Measurements from ENCODE around the gene CARMIL3.

CARMIL3 gene

DNA sequence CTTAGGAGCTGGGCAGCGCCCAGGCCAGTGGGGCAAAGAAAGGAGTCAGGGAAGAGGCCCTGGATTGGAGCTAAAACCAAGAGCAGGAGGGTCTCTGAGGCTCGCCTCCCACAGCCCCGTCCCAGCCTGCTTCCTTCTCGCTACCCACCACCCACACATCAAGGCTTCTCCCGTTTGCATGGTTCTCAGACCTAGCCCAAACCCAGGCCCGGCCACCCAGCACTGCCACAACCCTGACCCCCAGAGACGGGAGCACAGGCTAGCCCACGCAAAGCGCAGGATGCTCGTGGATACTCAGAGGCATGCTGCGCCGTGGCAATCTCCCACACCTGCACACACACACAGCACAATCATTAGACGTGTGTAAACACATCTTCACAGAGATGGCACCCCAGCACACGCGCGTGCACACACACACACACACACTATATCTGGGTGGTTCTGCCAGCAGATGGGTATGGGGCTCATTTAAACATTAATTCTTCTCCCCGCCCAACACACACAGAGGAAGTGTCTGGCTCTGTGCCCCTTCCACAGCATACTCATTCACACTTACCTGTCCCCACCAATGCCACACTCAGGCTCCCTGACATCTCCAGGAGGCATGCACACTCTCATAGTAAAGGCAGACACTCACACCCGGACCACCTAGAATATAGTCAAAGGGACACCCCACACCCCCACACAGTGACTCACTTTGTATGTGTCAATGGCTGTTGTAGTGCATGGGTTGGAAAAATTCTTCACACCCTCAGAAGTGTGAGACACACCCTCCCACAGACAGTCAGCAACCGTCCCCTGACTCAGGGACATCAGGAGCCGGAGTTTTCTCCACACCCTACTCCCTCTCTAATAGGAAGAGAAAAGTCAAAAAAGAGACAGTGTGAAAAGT lies 1.1 kb downstream of the CARMIL3 start:
- DNase-seq (ENCODE audit: extremely low read depth, insufficient read length), result no peak
- Histone ChIP-seq H3K36me3 (ENCODE audit: control insufficient read depth, insufficient read depth, low read length) (no peaks in the 10 kb centered on the region), H3K4me3 (replicated peaks; ENCODE audit: low read depth, low read length) (peak overlapping the region; percentile 78), H3K27me3 (replicated peaks; ENCODE audit: control insufficient read depth, insufficient read depth, low read length) (no peaks in the 10 kb centered on the region; the same call in 1 of the 2 replicates)
- TF ChIP-seq, protein P1, sequence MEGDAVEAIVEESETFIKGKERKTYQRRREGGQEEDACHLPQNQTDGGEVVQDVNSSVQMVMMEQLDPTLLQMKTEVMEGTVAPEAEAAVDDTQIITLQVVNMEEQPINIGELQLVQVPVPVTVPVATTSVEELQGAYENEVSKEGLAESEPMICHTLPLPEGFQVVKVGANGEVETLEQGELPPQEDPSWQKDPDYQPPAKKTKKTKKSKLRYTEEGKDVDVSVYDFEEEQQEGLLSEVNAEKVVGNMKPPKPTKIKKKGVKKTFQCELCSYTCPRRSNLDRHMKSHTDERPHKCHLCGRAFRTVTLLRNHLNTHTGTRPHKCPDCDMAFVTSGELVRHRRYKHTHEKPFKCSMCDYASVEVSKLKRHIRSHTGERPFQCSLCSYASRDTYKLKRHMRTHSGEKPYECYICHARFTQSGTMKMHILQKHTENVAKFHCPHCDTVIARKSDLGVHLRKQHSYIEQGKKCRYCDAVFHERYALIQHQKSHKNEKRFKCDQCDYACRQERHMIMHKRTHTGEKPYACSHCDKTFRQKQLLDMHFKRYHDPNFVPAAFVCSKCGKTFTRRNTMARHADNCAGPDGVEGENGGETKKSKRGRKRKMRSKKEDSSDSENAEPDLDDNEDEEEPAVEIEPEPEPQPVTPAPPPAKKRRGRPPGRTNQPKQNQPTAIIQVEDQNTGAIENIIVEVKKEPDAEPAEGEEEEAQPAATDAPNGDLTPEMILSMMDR (IDR thresholded peaks at IDR 0.05; ENCODE audit: insufficient read depth, low read length, poor library complexity, severe bottlenecking), result no peak

DNA sequence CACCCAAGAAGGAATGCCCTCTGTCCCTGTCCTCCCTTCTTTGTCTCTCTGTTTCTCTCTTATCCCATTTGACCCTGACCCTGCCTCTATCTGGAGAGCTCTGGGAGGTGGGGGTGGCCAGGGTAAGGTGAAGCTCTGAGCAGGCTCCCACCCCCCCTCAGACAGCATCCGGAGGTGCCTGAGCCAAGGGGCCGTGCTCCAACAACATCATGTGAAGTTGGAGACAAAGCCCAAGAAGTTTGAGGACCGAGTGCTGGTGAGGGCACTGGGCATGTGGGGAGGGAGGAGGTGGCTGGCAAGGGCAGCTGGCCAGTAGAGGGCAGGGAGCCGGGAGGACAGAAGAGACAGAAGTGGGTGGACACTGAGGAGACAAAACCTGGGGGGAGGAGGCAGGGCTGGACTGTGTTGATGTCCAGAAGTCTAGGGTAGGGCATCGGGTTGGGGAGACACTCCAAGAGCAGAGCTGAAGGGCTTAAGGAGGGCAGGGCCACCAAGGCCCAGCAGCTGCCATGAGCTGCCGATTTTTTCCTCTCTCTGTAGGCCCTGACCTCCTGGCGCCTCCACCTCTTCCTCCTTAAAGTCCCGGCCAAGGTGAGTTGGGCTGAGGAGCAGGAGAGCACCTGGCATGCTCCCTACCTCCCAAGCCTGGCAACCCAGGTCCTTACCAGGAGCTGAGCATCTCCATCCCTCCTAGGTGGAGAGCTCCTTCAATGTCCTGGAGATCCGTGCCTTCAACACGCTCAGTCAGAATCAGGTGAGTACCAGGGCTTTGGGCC lies 1.9 kb downstream of the CARMIL3 start:
- TF ChIP-seq, protein P1 (IDR thresholded peaks at IDR 0.05; ENCODE audit: insufficient read depth, low read length, poor library complexity, severe bottlenecking), result no peak
- DNase-seq (ENCODE audit: extremely low read depth, insufficient read length), result no peak
- no peaks in the 10 kb centered on the region; the same call in 1 of the 2 replicates for H3K27me3 ChIP-seq (replicated peaks; ENCODE audit: control insufficient read depth, insufficient read depth, low read length)
- H3K4me3 ChIP-seq (replicated peaks; ENCODE audit: low read depth, low read length), result no peak overlapping the region
- no peaks in the 10 kb centered on the region for H3K36me3 ChIP-seq (ENCODE audit: control insufficient read depth, insufficient read depth, low read length)

DNA sequence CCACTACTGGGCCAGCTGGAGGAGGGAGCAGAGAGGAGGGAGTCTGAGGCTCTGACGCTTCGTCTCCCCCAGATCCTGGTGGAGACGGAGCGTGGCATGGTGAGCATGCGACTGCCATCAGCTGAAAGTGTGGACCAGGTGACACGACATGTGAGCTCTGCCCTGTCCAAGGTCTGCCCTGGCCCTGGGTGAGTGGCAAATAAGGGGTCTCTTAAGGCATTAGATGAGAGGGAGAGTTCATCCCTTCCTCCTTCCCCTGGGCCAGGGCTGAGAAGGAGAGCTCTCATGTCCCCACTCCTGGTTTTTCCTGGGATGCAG lies 2.5 kb downstream of the CARMIL3 start:
- H3K4me3 ChIP-seq (replicated peaks; ENCODE audit: low read depth, low read length), result no peak overlapping the region
- no peaks in the 10 kb centered on the region for H3K36me3 ChIP-seq (ENCODE audit: control insufficient read depth, insufficient read depth, low read length)
- no peak for DNase-seq (ENCODE audit: extremely low read depth, insufficient read length)
- no peaks in the 10 kb centered on the region; the same call in 1 of the 2 replicates for H3K27me3 ChIP-seq (replicated peaks; ENCODE audit: control insufficient read depth, insufficient read depth, low read length)
- TF ChIP-seq, protein P1 (IDR thresholded peaks at IDR 0.05; ENCODE audit: insufficient read depth, low read length, poor library complexity, severe bottlenecking), result no peak

DNA sequence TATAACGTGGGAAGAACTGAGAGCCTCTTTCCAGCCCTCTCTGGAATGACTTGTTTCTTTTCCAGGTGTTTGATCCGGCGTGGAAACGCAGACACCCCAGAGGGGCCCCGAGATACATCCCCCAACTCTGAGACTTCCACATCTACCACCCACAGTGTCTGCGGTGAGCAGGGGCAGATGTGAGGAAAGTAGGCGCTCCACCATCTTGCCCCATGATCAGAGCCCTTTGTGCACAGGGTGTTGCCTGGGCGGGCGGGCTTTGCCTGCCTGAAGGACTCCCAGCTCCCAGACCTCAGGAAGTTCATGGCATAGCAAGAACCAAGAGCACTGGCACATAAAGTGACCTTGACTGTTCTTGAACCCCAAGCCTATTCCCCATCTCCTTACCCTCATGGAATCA lies 2.8 kb downstream of the CARMIL3 start:
- DNase-seq (ENCODE audit: extremely low read depth, insufficient read length), result no peak
- TF ChIP-seq, protein P1 (IDR thresholded peaks at IDR 0.05; ENCODE audit: insufficient read depth, low read length, poor library complexity, severe bottlenecking), result no peak
- Histone ChIP-seq H3K36me3 (ENCODE audit: control insufficient read depth, insufficient read depth, low read length) (no peaks in the 10 kb centered on the region), H3K4me3 (replicated peaks; ENCODE audit: low read depth, low read length) (no peak overlapping the region), H3K27me3 (replicated peaks; ENCODE audit: control insufficient read depth, insufficient read depth, low read length) (no peaks in the 10 kb centered on the region; the same call in 1 of the 2 replicates)

DNA sequence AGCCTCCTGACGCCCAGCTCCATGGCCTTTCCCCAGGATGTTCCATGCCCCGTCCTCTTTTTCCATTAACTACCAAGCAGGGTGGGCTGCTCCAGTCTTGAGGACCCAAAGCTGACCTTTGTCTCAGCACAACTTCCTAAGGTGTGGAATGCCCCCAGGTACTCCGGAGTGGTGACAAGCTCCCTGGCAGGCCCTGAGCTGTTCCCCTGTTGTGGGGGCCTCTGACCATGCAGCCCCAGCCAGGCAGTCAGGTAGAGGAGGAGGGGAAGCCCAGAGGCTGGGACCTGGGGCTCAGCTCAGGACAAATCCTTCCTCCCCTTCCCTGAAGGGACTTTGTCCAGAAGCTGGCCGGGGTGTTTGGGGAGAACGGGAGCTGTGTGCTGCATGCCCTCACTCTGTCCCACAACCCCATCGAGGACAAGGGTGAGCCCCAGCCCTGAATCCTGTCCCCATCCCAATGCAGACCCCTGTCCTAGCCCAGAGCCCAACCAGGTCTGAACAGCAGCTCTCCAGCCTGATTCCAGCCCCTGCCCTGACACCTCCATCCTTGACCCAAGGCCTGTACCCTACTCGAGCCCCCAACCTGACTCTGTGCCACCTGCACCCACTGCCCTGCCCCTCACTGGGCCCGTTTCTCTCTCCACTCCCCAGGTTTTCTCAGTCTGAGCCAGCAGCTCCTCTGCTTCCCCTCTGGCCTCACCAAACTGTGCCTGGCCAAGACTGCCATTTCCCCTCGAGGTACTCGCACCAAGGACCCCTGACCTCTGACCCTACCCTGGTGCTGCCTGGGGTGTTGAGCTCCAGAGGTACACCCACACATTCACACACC lies 4.4 kb downstream of the CARMIL3 start:
- TF ChIP-seq, protein P1 (IDR thresholded peaks at IDR 0.05; ENCODE audit: insufficient read depth, low read length, poor library complexity, severe bottlenecking), result no peak
- no peaks in the 10 kb centered on the region; the same call in 1 of the 2 replicates for H3K27me3 ChIP-seq (replicated peaks; ENCODE audit: control insufficient read depth, insufficient read depth, low read length)
- no peak overlapping the region for H3K4me3 ChIP-seq (replicated peaks; ENCODE audit: low read depth, low read length)
- no peak for DNase-seq (ENCODE audit: extremely low read depth, insufficient read length)
- H3K36me3 ChIP-seq (ENCODE audit: control insufficient read depth, insufficient read depth, low read length), result no peaks in the 10 kb centered on the region

Measured in GM06990 (cell line).